Measurements from ENCODE around the gene SCRN1.

DNA sequence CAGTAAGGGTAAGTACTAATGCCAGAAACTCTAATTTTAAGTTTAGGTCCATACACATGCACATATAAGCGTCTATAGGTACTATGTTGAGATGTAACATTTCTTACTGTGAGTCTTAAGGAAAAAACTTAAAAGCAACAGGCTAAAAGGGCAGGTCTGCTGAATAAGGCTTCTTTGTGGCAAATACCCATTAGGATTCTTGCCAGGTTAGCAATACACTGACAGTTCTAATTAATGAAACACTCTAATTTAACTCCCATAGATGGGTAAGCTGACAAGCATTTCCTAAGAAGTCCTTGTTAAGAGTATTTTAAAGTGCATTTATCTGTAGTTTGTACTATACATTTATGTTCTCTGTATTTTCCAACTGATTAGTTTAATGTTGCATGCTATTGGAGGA, 14.0 kb downstream of the SCRN1 start:
- TF ChIP-seq, protein P1, sequence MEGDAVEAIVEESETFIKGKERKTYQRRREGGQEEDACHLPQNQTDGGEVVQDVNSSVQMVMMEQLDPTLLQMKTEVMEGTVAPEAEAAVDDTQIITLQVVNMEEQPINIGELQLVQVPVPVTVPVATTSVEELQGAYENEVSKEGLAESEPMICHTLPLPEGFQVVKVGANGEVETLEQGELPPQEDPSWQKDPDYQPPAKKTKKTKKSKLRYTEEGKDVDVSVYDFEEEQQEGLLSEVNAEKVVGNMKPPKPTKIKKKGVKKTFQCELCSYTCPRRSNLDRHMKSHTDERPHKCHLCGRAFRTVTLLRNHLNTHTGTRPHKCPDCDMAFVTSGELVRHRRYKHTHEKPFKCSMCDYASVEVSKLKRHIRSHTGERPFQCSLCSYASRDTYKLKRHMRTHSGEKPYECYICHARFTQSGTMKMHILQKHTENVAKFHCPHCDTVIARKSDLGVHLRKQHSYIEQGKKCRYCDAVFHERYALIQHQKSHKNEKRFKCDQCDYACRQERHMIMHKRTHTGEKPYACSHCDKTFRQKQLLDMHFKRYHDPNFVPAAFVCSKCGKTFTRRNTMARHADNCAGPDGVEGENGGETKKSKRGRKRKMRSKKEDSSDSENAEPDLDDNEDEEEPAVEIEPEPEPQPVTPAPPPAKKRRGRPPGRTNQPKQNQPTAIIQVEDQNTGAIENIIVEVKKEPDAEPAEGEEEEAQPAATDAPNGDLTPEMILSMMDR (conservative IDR thresholded peaks at IDR 0.05), result no peak
- no peak for TF ChIP-seq ZFX (IDR thresholded peaks at IDR 0.05)

Measured in C4-2B (cell line).